NB4 (cell line): Measurements from ENCODE around the gene PRKG1.
"Not testable (repeated sequence)": the region's sequence is repeated elsewhere in the genome, so short reads cannot be mapped to it uniquely, and the experiment has no call there.

Experiments used
- CTCF ChIP-seq: IDR thresholded peaks from one replicate; pipeline ENCODE4 v1.5.1; 2012; ENCODE audit warnings: low read depth, low read length
- MYC ChIP-seq: IDR thresholded peaks from 2 replicates; pipeline ENCODE4 v1.6.1; 2011; ENCODE audit warnings: low read depth, low read length
- POLR2A ChIP-seq: IDR thresholded peaks from 2 replicates; pipeline ENCODE4 v1.6.1; 2011; ENCODE audit warnings: mild to moderate bottlenecking; ENCODE audit not compliant: insufficient read length; ENCODE audit errors: extremely low read depth

- TF ChIP-seq CTCF, POLR2A, MYC: not testable (repeated sequence)
Measured at GRCh38 chr10:51212937-51213336, 138.7 kb downstream of the PRKG1 start.
